MM.1S (cell line): ENCODE data around the gene MAGEB10.

ENCODE experiments used
- DNase-seq: peaks from one replicate; pipeline ENCODE4 v3.0.0-alpha.2; 2015
- H2AFZ ChIP-seq: fragments of 300-600 bp; sonication (generic); 2 replicates; pipeline ENCODE4 v1.6.0; 2016; ENCODE audit warnings: antibody characterized with exemption, low read length
- H3F3A ChIP-seq: fragments of 300-600 bp; sonication (generic); 2 replicates; pipeline ENCODE4 v1.6.1; 2016; ENCODE audit warnings: mild to moderate bottlenecking, antibody characterized with exemption, low read length, moderate library complexity, mixed read lengths; ENCODE audit not compliant: insufficient read depth
- H3K27ac ChIP-seq: fragments of 300-600 bp; sonication (generic); 2 replicates; pipeline ENCODE4 v1.5.1; 2016; ENCODE audit warnings: mild to moderate bottlenecking, low read length
- H3K27me3 ChIP-seq: fragments of 300-600 bp; sonication (generic); replicated peaks from 2 replicates; pipeline ENCODE4 v1.6.0; 2016; ENCODE audit warnings: low read length; ENCODE audit not compliant: insufficient read depth
- H3K36me3 ChIP-seq: fragments of 300-600 bp; sonication (generic); replicated peaks from 2 replicates; pipeline ENCODE4 v1.6.1; 2016; ENCODE audit warnings: mild to moderate bottlenecking, low read length, mixed read lengths; ENCODE audit not compliant: insufficient read depth
- H3K4me1 ChIP-seq: fragments of 300-600 bp; sonication (generic); 2 replicates; pipeline ENCODE4 v1.6.1; 2016; ENCODE audit warnings: low read length, mixed read lengths
- H3K4me2 ChIP-seq: fragments of 300-600 bp; sonication (generic); 2 replicates; pipeline ENCODE4 v1.6.0; 2016; ENCODE audit warnings: low read depth, low read length
- H3K4me3 ChIP-seq: fragments of 300-600 bp; sonication (generic); 2 replicates; pipeline ENCODE4 v1.5.1; 2016; ENCODE audit warnings: low read length, mixed read lengths
- H3K79me2 ChIP-seq: fragments of 300-600 bp; sonication (generic); 2 replicates; pipeline ENCODE4 v1.6.1; 2016; ENCODE audit warnings: mixed run types, low read length, mixed read lengths
- H3K9ac ChIP-seq: fragments of 300-600 bp; sonication (generic); 2 replicates; pipeline ENCODE4 v1.6.1; 2016; ENCODE audit warnings: low read length, mixed read lengths
- H3K9me2 ChIP-seq: fragments of 300-600 bp; sonication (generic); replicated peaks from 2 replicates; pipeline ENCODE4 v1.6.1; 2016; ENCODE audit warnings: mild to moderate bottlenecking, low read length, mixed read lengths; ENCODE audit not compliant: insufficient read depth
- H3K9me3 ChIP-seq: fragments of 300-600 bp; sonication (generic); replicated peaks from 2 replicates; pipeline ENCODE4 v1.6.1; 2016; ENCODE audit warnings: mild to moderate bottlenecking, low read length, mixed read lengths; ENCODE audit not compliant: insufficient read depth
- H4K20me1 ChIP-seq: fragments of 300-600 bp; sonication (generic); 2 replicates; pipeline ENCODE4 v1.6.1; 2016; ENCODE audit warnings: mild to moderate bottlenecking, low read length, moderate library complexity, mixed read lengths; ENCODE audit not compliant: insufficient read depth
- CTCF ChIP-seq: fragments of 300-600 bp; sonication (generic); IDR thresholded peaks from 2 replicates; pipeline ENCODE4 v1.5.1; 2016; ENCODE audit warnings: antibody characterized with exemption, low read length, mixed read lengths
- EZH2 ChIP-seq: fragments of 300-600 bp; sonication (generic); optimal IDR thresholded peaks from 2 replicates; pipeline ENCODE3; 2017; ENCODE audit warnings: low read depth, mild to moderate bottlenecking, antibody characterized with exemption, low read length, mixed read lengths
- EZH2phosphoT487 ChIP-seq: fragments of 300-600 bp; sonication (generic); IDR thresholded peaks from 2 replicates; pipeline ENCODE4 v1.6.1; 2018; ENCODE audit warnings: antibody characterized with exemption, low read length

MAGEB10 gene

GRCh38 chrX:27815209-27815608, 7.4 kb downstream of the MAGEB10 start:
- H3K36me3 ChIP-seq, result no peaks in the 10 kb centered on the region
- H3K9ac ChIP-seq, result no peak overlapping the region
- no peak overlapping the region for H3K4me2 ChIP-seq
- no peaks in the 10 kb centered on the region for H3F3A ChIP-seq
- no peak overlapping the region for H3K27ac ChIP-seq
- no peaks in the 10 kb centered on the region for H4K20me1 ChIP-seq
- no peak for TF ChIP-seq CTCF
- TF ChIP-seq EZH2, result no peak
- no peak for TF ChIP-seq EZH2phosphoT487
- no peaks in the 10 kb centered on the region for H3K9me3 ChIP-seq
- no peaks in the 10 kb centered on the region for H3K9me2 ChIP-seq
- H3K27me3 ChIP-seq, result no peaks in the 10 kb centered on the region
- H3K4me1 ChIP-seq, result no peaks in the 10 kb centered on the region
- H2AFZ ChIP-seq, result no peak overlapping the region
- no peak for DNase-seq
- H3K79me2 ChIP-seq, result no peaks in the 10 kb centered on the region
- no peak overlapping the region for H3K4me3 ChIP-seq

GRCh38 chrX:27823812-27824211, 16.0 kb downstream of the MAGEB10 start:
- no peak for DNase-seq
- H3K9me2 ChIP-seq, result no peaks in the 10 kb centered on the region
- H3K36me3 ChIP-seq, result no peaks in the 10 kb centered on the region
- H3K4me3 ChIP-seq, result no peak overlapping the region
- no peaks in the 10 kb centered on the region for H3F3A ChIP-seq
- no peaks in the 10 kb centered on the region for H3K79me2 ChIP-seq
- H3K9me3 ChIP-seq, result no peaks in the 10 kb centered on the region
- no peak overlapping the region for H3K27ac ChIP-seq
- no peaks in the 10 kb centered on the region for H4K20me1 ChIP-seq
- H3K4me1 ChIP-seq, result no peaks in the 10 kb centered on the region
- H3K4me2 ChIP-seq, result no peak overlapping the region
- TF ChIP-seq EZH2, result no peak
- no peak for TF ChIP-seq EZH2phosphoT487
- TF ChIP-seq CTCF, result no peak
- H2AFZ ChIP-seq, result no peak overlapping the region
- H3K27me3 ChIP-seq, result no peaks in the 10 kb centered on the region
- no peak overlapping the region for H3K9ac ChIP-seq

GRCh38 chrX:27838185-27838584, 30.4 kb downstream of the MAGEB10 start:
- no peak overlapping the region for H3K9ac ChIP-seq
- no peak overlapping the region for H3K4me3 ChIP-seq
- no peaks in the 10 kb centered on the region for H3F3A ChIP-seq
- H3K4me1 ChIP-seq, result no peaks in the 10 kb centered on the region
- H2AFZ ChIP-seq, result no peak overlapping the region
- H3K27me3 ChIP-seq, result no peaks in the 10 kb centered on the region
- H3K27ac ChIP-seq, result no peak overlapping the region
- H3K9me2 ChIP-seq, result no peaks in the 10 kb centered on the region
- no peaks in the 10 kb centered on the region for H3K79me2 ChIP-seq
- DNase-seq, result no peak
- no peaks in the 10 kb centered on the region for H3K36me3 ChIP-seq
- no peak overlapping the region for H3K4me2 ChIP-seq
- H3K9me3 ChIP-seq, result no peaks in the 10 kb centered on the region
- H4K20me1 ChIP-seq, result no peaks in the 10 kb centered on the region
- TF ChIP-seq CTCF (no peak), EZH2phosphoT487 (no peak), EZH2 (no peak)
